Ishikawa (cell line): ENCODE measurements around the gene PCNT.

ENCODE experiments used
- CEBPB ChIP-seq: IDR thresholded peaks from 2 replicates; pipeline ENCODE4 v1.6.1; 2012
- CREB1 ChIP-seq: IDR thresholded peaks from 2 replicates; pipeline ENCODE4 v1.6.1; 2012; ENCODE audit warnings: low read depth
- EGR1 ChIP-seq: IDR thresholded peaks from 2 replicates; pipeline ENCODE4 v1.6.1; 2012
- EP300 ChIP-seq: IDR thresholded peaks from 2 replicates; pipeline ENCODE4 v1.6.1; 2012; ENCODE audit warnings: borderline replicate concordance
- FOXM1 ChIP-seq: IDR thresholded peaks from 2 replicates; pipeline ENCODE4 v1.6.1; 2012; ENCODE audit warnings: low read depth, borderline replicate concordance
- MAX ChIP-seq: IDR thresholded peaks from 2 replicates; pipeline ENCODE4 v1.6.1; 2012
- NFIC ChIP-seq: IDR thresholded peaks from 2 replicates; pipeline ENCODE4 v1.6.1; 2012
- RAD21 ChIP-seq: IDR thresholded peaks from 2 replicates; pipeline ENCODE4 v1.6.1; 2012; ENCODE audit warnings: low read depth
- REST ChIP-seq: IDR thresholded peaks from 2 replicates; pipeline ENCODE4 v1.6.1; 2012; ENCODE audit warnings: low read depth, mild to moderate bottlenecking
- TAF1 ChIP-seq: IDR thresholded peaks from 2 replicates; pipeline ENCODE4 v1.6.1; 2012; ENCODE audit warnings: low read depth, mild to moderate bottlenecking
- TCF12 ChIP-seq: IDR thresholded peaks from 2 replicates; pipeline ENCODE4 v1.6.1; 2012; ENCODE audit warnings: low read depth
- TEAD4 ChIP-seq: IDR thresholded peaks from 2 replicates; pipeline ENCODE4 v1.6.1; 2012
- YY1 ChIP-seq: IDR thresholded peaks from 2 replicates; pipeline ENCODE4 v1.6.1; 2012; ENCODE audit warnings: low read depth
- ZBTB7A ChIP-seq: IDR thresholded peaks from 2 replicates; pipeline ENCODE4 v1.6.1; 2012; ENCODE audit warnings: low read depth
- TF ChIP-seq, protein P1 (sequence below): IDR thresholded peaks from 2 replicates; pipeline ENCODE4 v1.6.1; 2012

PCNT gene

GRCh38 chr21:46356005-46356338, 32.0 kb downstream of the PCNT start:
- TF ChIP-seq YY1 (no peak), ZBTB7A (no peak), TAF1 (no peak), NFIC (no peak), TCF12 (no peak), EP300 (no peak), MAX (no peak), CREB1 (no peak), FOXM1 (no peak), REST (no peak), TEAD4 (no peak)

DNA sequence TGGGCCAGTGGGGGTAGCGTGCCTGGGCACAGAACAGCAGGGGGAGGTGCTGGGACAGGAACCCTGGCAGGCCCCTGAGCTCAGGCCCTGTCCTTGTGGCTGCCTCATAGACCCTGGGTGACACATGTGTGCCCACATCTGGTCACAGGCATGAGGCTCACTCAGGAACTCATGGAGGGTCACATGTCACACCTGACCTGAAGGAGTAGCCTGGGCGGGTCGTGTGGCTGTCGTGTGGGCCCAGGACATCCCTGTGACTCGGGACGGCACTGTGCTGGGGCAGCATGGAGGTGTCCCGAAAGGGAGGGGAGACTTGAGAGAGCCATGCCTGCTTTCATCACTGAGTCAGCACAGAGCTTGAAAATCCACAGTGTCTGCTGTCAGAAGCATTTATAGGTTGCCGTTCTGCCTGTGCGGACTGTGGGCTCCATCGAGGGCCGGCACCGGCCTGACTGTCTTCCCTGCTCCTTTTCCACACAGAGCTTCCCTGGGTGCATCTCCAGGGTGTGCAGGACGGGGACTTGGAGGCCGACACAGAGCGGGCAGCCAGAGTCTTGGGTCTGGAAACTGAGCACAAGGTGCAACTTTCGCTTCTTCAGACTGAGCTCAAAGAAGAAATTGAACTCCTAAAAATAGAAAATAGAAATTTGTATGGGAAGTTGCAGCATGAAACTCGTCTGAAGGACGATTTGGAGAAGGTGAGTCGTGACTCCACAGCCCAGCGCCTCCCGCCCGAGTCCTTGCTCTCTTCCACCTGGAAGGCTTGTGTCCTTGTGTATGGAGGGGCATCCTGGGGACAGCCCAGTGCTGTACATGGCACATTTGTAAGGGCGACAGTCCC, 32.8 kb downstream of the PCNT start:
- TF ChIP-seq, protein P1, sequence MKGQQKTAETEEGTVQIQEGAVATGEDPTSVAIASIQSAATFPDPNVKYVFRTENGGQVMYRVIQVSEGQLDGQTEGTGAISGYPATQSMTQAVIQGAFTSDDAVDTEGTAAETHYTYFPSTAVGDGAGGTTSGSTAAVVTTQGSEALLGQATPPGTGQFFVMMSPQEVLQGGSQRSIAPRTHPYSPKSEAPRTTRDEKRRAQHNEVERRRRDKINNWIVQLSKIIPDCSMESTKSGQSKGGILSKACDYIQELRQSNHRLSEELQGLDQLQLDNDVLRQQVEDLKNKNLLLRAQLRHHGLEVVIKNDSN = no peak
- TF ChIP-seq EP300 (no peak), RAD21 (no peak), ZBTB7A (no peak), REST (no peak)

DNA sequence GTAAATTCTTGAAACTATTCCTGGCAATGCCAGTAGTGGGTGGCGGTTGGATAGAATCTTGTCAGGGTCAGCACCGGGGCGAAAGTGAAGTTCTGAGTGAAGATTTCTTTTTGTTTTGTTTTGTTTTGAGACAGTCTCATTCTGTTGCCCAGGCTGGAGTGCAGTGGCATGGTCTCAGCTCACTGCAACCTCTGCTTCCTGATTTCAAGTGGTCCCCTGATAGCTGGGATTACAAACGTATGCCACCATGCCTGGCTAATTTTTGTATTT, 33.3 kb downstream of the PCNT start:
- TF ChIP-seq NFIC (no peak), FOXM1 (no peak), TCF12 (no peak), YY1 (no peak), REST (no peak), EP300 (no peak), TAF1 (no peak), CEBPB (no peak), MAX (no peak), RAD21 (no peak), TEAD4 (no peak)
- TF ChIP-seq, protein P1 = no peak

GRCh38 chr21:46357684-46358425, 33.9 kb downstream of the PCNT start:
- TF ChIP-seq EGR1 (no peak), TCF12 (no peak), NFIC (no peak), TAF1 (no peak), EP300 (no peak), YY1 (no peak), CEBPB (no peak), REST (no peak), RAD21 (no peak)
- TF ChIP-seq, protein P1 = no peak
